Vagina (tissue), 2 donors: ENCODE results near the gene LONP2. TPM values are rescaled to one million over a fixed set of nuclear protein-coding genes. Genes with fewer than 3 reads are reported as not detected.

Source experiments
- DNase-seq, 2 donors: peaks; one replicate each; pipeline ENCODE4 v3.0.0-alpha.2; 2017; ENCODE audit errors: extremely low spot score in 2 of 2
- H3K27ac ChIP-seq: fragments of 200-600 bp; sonication (generic); one replicate; pipeline ENCODE4 v1.5.1; 2019
- H3K27me3 ChIP-seq: fragments of 200-600 bp; sonication (generic); one replicate; pipeline ENCODE4 v1.5.1; 2019
- H3K36me3 ChIP-seq, 2 donors: fragments of 200-600 bp; sonication (generic); one replicate each; pipeline ENCODE4 v1.5.1; 2017 to 2019
- H3K4me1 ChIP-seq: fragments of 200-600 bp; sonication (generic); one replicate; pipeline ENCODE4 v1.5.1; 2019
- H3K4me3 ChIP-seq, 2 donors: fragments of 200-600 bp; sonication (generic); 1 replicate in 1 of 2; 2 replicates in 1 of 2; pipeline ENCODE4 v1.5.1; 2016 to 2019
- H3K9me3 ChIP-seq: fragments of 200-600 bp; sonication (generic); one replicate; pipeline ENCODE4 v1.5.1; 2019
- CTCF ChIP-seq, 3 experiments: fragments of 450-650 bp in 2 of 3; fragments of 200-600 bp in 1 of 3; sonication (generic) in 1 of 3; IDR thresholded peaks; one replicate each; pipeline ENCODE4 v1.5.1; 2017 to 2019; ENCODE audit warnings: antibody characterized with exemption in 3 of 3, mild to moderate bottlenecking in 2 of 3, moderate library complexity in 2 of 3
- POLR2A ChIP-seq, 2 donors: fragments of 450-650 bp; IDR thresholded peaks; one replicate each; pipeline ENCODE4 v1.6.1; 2017; ENCODE audit warnings: antibody characterized with exemption in 2 of 2, mild to moderate bottlenecking in 2 of 2, moderate library complexity in 2 of 2
- POLR2AphosphoS5 ChIP-seq, 2 donors: sonication (generic); formaldehyde crosslinking; IDR thresholded peaks; one replicate each; pipeline ENCODE4 v1.9.0; 2017; ENCODE audit warnings: antibody characterized with exemption in 2 of 2, mild to moderate bottlenecking in 2 of 2, low read depth in 1 of 2; ENCODE audit not compliant: insufficient read depth in 1 of 2
- intact Hi-C: fragments of 100-400 bp; cut with DNase I; formaldehyde crosslinking; loops from one replicate; pipeline ENCODE4 v1.15.1; 2023
- total RNA-seq: library from RNA; depleted of rRNA; stranded (reverse); fragments of >200 nt; gene quantifications from one replicate; pipeline ENCODE4 v1.2.3, GENCODE V29; 2016

The LONP2 gene
- total RNA-seq, 1 donor from 2014 or later: 40.3 TPM

GRCh38 chr16:48225456-48225855, 18.6 kb upstream of the LONP2 start:
- TF ChIP-seq POLR2AphosphoS5 (IDR thresholded peaks at IDR 0.05; ENCODE audit: insufficient read depth in 1 of 2, low read depth in 1 of 2) (no peak), CTCF (IDR thresholded peaks at IDR 0.05) (no peak), POLR2A (IDR thresholded peaks at IDR 0.05) (no peak)
- Histone ChIP-seq H3K4me3 (no peak overlapping the region), H3K27me3 (no peaks in the 10 kb centered on the region), H3K9me3 (no peaks in the 10 kb centered on the region), H3K36me3 (no peaks in the 10 kb centered on the region), H3K4me1 (no peaks in the 10 kb centered on the region), H3K27ac (no peak overlapping the region)
- no peak for DNase-seq
- intact Hi-C loops: no loop called here

- no peak for TF ChIP-seq CTCF (IDR thresholded peaks at IDR 0.05)
- no peak for TF ChIP-seq POLR2A (IDR thresholded peaks at IDR 0.05)
- TF ChIP-seq POLR2AphosphoS5 (IDR thresholded peaks at IDR 0.05; ENCODE audit: insufficient read depth in 1 of 2, low read depth in 1 of 2): no peak
- DNase-seq: no peak
- intact Hi-C loops: no loop called here
- Histone ChIP-seq H3K36me3 (no peaks in the 10 kb centered on the region), H3K27ac (no peak overlapping the region), H3K9me3 (no peaks in the 10 kb centered on the region), H3K27me3 (no peaks in the 10 kb centered on the region), H3K4me1 (no peaks in the 10 kb centered on the region), H3K4me3 (no peak overlapping the region)
These were observed 12.2 kb upstream of the LONP2 start for GRCh38 chr16:48231727-48232492.

GRCh38 chr16:48232493-48233040, 11.5 kb upstream of the LONP2 start:
- intact Hi-C loops: no loop called here

GRCh38 chr16:48234630-48235029, 9.5 kb upstream of the LONP2 start:
- no peaks in the 10 kb centered on the region for H3K27me3 ChIP-seq
- no peaks in the 10 kb centered on the region for H3K9me3 ChIP-seq
- intact Hi-C loops: no loop called here
- no peaks in the 10 kb centered on the region for H3K36me3 ChIP-seq
- no peak overlapping the region for H3K4me3 ChIP-seq
- no peaks in the 10 kb centered on the region for H3K4me1 ChIP-seq
- TF ChIP-seq POLR2A (IDR thresholded peaks at IDR 0.05) (no peak), POLR2AphosphoS5 (IDR thresholded peaks at IDR 0.05; ENCODE audit: insufficient read depth in 1 of 2, low read depth in 1 of 2) (no peak), CTCF (IDR thresholded peaks at IDR 0.05) (no peak)
- no peak overlapping the region for H3K27ac ChIP-seq
- no peak for DNase-seq

More at GRCh38 chr16:48232493-48233040, 11.5 kb upstream of the LONP2 start:
- Histone ChIP-seq H3K9me3 (no peaks in the 10 kb centered on the region), H3K4me1 (no peaks in the 10 kb centered on the region), H3K27me3 (no peaks in the 10 kb centered on the region), H3K4me3 (no peak overlapping the region), H3K36me3 (no peaks in the 10 kb centered on the region), H3K27ac (no peak overlapping the region)
- TF ChIP-seq POLR2AphosphoS5 (IDR thresholded peaks at IDR 0.05; ENCODE audit: insufficient read depth in 1 of 2, low read depth in 1 of 2) (no peak), CTCF (IDR thresholded peaks at IDR 0.05) (no peak), POLR2A (IDR thresholded peaks at IDR 0.05) (no peak)
- no peak for DNase-seq

GRCh38 chr16:48235058-48235555, 9.0 kb upstream of the LONP2 start:
- no peak for DNase-seq

More at GRCh38 chr16:48235058-48235555, 9.0 kb upstream of the LONP2 start:
- H3K4me3 ChIP-seq: no peak overlapping the region
- no peaks in the 10 kb centered on the region for H3K4me1 ChIP-seq
- H3K27me3 ChIP-seq: no peaks in the 10 kb centered on the region
- no peak for TF ChIP-seq POLR2AphosphoS5 (IDR thresholded peaks at IDR 0.05; ENCODE audit: insufficient read depth in 1 of 2, low read depth in 1 of 2)
- no peak for TF ChIP-seq POLR2A (IDR thresholded peaks at IDR 0.05)
- TF ChIP-seq CTCF (IDR thresholded peaks at IDR 0.05): no peak
- H3K9me3 ChIP-seq: no peaks in the 10 kb centered on the region
- no peak overlapping the region for H3K27ac ChIP-seq
- intact Hi-C loops: no loop called here
- no peaks in the 10 kb centered on the region for H3K36me3 ChIP-seq
